Left ventricle myocardium inferior (tissue), 1 donor: ENCODE results near the gene SH3GL1. TPM values are rescaled to one million over a fixed set of nuclear protein-coding genes. Genes with fewer than 3 reads are reported as not detected.

Experiments used
- DNase-seq: peaks from one replicate; pipeline ENCODE4 v3.0.0-alpha.2; 2020
- H3K27ac ChIP-seq: fragments of 200-600 bp; replicated peaks from 2 replicates; pipeline ENCODE4 v1.8.0; 2021
- H3K27me3 ChIP-seq: fragments of 200-600 bp; 2 replicates; pipeline ENCODE4 v1.8.0; 2021; ENCODE audit warnings: low read depth
- H3K36me3 ChIP-seq: fragments of 200-600 bp; 2 replicates; pipeline ENCODE4 v1.8.0; 2021
- H3K4me1 ChIP-seq: fragments of 200-600 bp; 2 replicates; pipeline ENCODE4 v1.8.0; 2021
- H3K4me3 ChIP-seq: fragments of 200-600 bp; 2 replicates; pipeline ENCODE4 v1.8.0; 2021; ENCODE audit warnings: mild to moderate bottlenecking, moderate library complexity
- H3K9me3 ChIP-seq: fragments of 200-600 bp; replicated peaks from 2 replicates; pipeline ENCODE4 v1.8.0; 2021
- CTCF ChIP-seq: fragments of 200-600 bp; IDR thresholded peaks from 2 replicates; pipeline ENCODE4 v1.8.0; 2021; ENCODE audit warnings: antibody characterized with exemption, mild to moderate bottlenecking, borderline replicate concordance
- intact Hi-C: fragments of 100-400 bp; cut with micrococcal nuclease; formaldehyde crosslinking; loops from one replicate; pipeline ENCODE4 v1.11.0; 2022
- total RNA-seq: library from RNA; stranded (reverse); fragmentation: NEBNext Ultra II Directional; extraction: Animal tissue kit (Norgen Biotek cat#: 25700); gene quantifications from one replicate; pipeline ENCODE4 v1.2.1, GENCODE V29; 2021
- donor health status: DM: no; HTN: yes; CAD: no; lungs with severe emphysema.

The SH3GL1 gene
- total RNA-seq, 1 donor from 2014 or later: 18.6 TPM

DNA sequence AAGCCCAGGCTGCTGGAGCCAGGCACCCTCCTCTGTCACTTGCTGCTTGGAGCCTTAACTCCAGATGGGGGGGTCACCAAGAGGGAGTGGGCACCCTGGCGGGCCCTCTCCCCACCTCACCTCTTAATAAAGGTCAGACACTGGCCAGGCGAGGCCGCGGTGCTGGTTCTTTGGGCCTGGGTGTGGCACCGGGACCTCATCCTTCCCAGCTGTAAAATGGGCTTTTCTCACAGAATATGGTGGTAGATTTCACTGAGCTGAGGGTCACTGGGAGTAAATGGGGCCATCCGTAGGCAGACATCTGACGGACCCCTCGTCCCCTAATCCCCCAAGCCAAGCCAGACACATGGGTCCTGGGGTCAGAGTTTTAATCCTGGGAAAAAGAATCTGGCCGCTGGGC, 76.7 kb downstream of the SH3GL1 start:
- H3K27me3 ChIP-seq: no peaks in the 10 kb centered on the region
- H3K4me3 ChIP-seq: no peak overlapping the region
- peaks cover 18% of the 10 kb centered on the region for H3K4me1 ChIP-seq
- TF ChIP-seq CTCF: no peak
- intact Hi-C loops: no loop called here
- H3K9me3 ChIP-seq: peaks cover 4% of the 10 kb centered on the region
- DNase-seq: no peak
- no peak overlapping the region for H3K27ac ChIP-seq
- no peaks in the 10 kb centered on the region for H3K36me3 ChIP-seq

- no peaks in the 10 kb centered on the region for H3K36me3 ChIP-seq
- no peak overlapping the region for H3K27ac ChIP-seq
- H3K27me3 ChIP-seq: no peaks in the 10 kb centered on the region
- no peak overlapping the region for H3K4me3 ChIP-seq
- no peak for DNase-seq
- intact Hi-C loops: no loop called here
- TF ChIP-seq CTCF: no peak
- peaks cover 16% of the 10 kb centered on the region for H3K4me1 ChIP-seq
- H3K9me3 ChIP-seq: peaks cover 4% of the 10 kb centered on the region
Observed at GRCh38 chr19:4322942-4323665, 77.2 kb downstream of the SH3GL1 start.

- intact Hi-C loops: no loop called here
- no peak overlapping the region for H3K27ac ChIP-seq
- peaks cover 4% of the 10 kb centered on the region for H3K9me3 ChIP-seq
- TF ChIP-seq CTCF: no peak
- H3K4me1 ChIP-seq: no peaks in the 10 kb centered on the region
- peaks cover 16% of the 10 kb centered on the region for H3K27me3 ChIP-seq
- no peak for DNase-seq
- no peak overlapping the region for H3K4me3 ChIP-seq
- H3K36me3 ChIP-seq: no peaks in the 10 kb centered on the region
Observed at GRCh38 chr19:4320419-4320818, 79.9 kb downstream of the SH3GL1 start.

DNA sequence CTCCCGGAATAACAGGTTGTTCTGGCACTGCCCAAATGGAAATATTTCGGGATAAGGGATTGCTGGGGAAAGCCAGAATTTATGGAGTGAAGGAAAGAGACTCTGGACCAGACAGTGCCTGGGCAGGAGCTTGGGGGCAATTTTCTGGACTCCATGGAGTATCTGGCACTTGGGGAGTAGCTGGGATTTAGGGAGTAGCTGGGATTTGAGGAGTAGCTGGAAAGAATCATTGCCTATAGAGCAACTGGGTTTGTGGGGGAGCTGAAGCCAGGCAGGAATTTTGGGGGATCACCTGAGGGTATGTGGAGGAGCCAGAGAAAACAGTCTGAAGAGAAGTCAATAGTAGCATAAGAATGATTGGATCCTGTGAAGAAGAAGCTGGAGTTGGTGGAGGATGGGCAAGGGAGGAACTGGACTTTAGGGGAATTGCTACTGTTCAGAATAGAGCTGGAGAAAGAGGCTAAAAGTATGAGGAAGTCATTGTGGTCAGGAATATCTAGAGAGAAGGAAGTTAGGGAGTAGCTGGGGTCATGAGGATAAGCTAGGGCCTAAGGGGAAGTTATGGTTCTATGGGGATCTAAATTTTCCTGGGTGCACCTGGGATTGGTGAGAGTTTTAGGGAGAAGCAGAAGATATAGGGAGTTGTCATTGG, 81.2 kb downstream of the SH3GL1 start:
- peaks cover 4% of the 10 kb centered on the region for H3K9me3 ChIP-seq
- intact Hi-C loops: no loop called here
- H3K27ac ChIP-seq: no peak overlapping the region
- H3K36me3 ChIP-seq: no peaks in the 10 kb centered on the region
- no peak for TF ChIP-seq CTCF
- no peak overlapping the region for H3K4me3 ChIP-seq
- H3K4me1 ChIP-seq: peaks cover 3% of the 10 kb centered on the region
- peaks cover 16% of the 10 kb centered on the region for H3K27me3 ChIP-seq
- no peak for DNase-seq

GRCh38 chr19:4318460-4318859, 81.9 kb downstream of the SH3GL1 start:
- peaks cover 4% of the 10 kb centered on the region for H3K9me3 ChIP-seq
- intact Hi-C loops: no loop called here
- H3K27me3 ChIP-seq: peaks cover 16% of the 10 kb centered on the region
- H3K27ac ChIP-seq: no peak overlapping the region
- H3K4me3 ChIP-seq: no peak overlapping the region
- no peaks in the 10 kb centered on the region for H3K36me3 ChIP-seq
- no peak for DNase-seq
- H3K4me1 ChIP-seq: peaks cover 3% of the 10 kb centered on the region
- no peak for TF ChIP-seq CTCF
